GM21717 (cell line): Measurements from ENCODE around the gene FGF14.

Experiments used
- ATAC-seq: cut with Tn5 transposase; IDR thresholded peaks from one replicate; pipeline ENCODE4 v1.9.1; 2021; ENCODE audit warnings: mild to moderate bottlenecking, moderate library complexity; ENCODE audit not compliant: unreplicated experiment

Gene FGF14

DNA sequence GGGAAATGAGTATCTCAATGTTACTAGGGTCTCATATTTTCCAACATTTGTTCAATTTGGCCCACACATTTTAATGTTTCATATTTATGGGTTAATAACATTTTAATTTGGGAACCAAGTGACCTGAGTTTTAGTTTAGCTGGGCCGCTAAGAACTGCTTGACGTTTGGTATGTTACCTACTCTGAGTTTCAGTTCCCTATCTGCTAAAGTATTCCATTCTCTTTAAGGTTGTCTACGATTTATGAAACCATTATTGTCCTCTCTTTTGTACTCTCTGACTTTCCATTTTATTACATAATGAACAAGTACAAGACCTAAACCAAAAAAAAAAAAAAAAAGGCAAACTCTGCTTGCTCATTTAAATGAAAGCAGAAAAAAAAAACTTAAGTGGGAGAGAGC is 89.9 kb downstream of the FGF14 start:
- ATAC-seq, result peak; percentile 81

DNA sequence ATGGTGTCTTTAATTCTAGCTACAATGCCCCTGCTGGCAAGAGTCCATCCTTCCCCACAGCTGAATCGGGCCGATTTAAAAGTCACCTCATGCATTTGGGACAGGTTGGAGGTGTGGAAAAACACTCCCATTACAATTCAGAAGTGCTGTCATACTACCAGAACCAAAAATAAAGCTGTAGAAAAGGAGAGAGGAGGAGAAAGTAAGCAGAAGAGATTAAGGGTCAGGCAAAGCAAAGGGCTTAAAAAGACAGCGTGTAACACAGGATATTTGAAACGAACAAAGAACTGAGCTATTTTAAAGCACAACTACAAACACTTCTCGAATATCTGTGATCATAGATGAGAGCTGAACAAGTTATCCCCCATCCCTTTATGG is 90.4 kb downstream of the FGF14 start:
- ATAC-seq, result no peak

DNA sequence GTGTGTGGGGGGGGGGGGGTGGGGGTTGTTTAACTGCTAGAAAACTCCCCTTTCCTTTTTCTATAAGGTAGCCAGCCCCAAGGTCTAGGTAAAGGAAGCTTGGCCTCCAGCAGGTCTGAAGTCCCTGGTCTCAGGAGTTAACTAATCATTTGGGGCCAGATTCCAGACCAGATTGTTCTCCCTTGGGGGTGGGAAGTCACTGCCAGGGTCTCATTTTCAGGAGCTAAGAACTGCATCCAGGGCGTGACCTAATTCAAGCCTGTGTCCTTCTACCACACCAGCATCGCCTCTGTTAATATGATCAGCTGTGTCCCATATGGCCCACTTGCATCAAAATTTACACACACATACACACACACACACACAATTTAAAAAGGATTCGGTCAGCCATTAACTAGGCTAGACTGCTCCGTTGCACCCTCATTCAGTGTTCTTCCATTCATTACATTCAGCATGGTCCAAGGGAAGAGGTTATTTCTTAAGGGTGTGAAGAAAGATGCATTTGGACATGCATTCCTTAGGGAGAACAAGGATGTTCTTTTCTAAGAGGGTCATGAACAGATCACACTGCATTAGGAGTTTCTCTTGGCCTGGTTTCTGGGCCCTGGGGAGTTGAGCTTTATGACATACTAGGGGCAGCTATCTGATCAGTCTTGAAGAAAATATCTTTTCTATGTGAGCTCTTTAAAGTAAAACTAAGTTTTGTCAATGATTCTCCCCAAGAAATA is 91.0 kb downstream of the FGF14 start:
- ATAC-seq, result no peak

DNA sequence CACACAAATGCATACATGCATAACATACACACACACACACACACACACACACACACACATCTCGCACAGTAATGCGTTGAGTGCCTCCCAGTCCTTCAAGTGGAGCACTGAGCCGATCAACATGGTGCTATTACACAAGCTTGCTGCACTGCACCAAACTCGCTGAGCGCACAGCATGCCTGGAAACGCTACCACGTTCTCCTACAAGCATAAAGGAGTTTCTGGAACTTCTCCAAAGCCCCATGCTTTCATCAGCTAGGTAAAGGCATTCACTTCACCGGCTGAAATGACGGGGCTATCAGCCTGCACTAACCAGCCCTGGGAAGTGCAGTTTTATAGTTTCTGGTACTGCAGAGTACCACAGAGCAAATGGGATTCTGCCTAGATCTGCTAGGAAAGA is 92.7 kb downstream of the FGF14 start:
- no peak for ATAC-seq

DNA sequence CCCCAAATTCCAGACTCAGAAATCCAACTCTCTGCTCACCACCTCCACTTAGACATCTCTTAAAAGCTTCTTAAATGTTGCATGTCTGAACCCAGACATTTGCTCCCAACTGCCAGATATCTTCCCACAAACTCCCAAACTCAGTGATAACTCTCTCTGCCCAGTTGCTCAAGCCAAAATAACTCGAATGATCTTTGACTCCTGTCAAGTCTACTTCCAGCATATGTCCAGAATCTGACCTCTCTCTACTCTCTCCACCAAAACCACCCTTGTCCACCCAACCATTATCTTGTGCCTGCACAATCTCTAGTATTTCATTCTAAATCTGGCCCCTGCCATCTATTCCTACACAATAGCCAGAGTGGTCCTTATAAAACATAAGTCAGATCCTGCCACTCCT is 99.3 kb downstream of the FGF14 start:
- ATAC-seq, result no peak

DNA sequence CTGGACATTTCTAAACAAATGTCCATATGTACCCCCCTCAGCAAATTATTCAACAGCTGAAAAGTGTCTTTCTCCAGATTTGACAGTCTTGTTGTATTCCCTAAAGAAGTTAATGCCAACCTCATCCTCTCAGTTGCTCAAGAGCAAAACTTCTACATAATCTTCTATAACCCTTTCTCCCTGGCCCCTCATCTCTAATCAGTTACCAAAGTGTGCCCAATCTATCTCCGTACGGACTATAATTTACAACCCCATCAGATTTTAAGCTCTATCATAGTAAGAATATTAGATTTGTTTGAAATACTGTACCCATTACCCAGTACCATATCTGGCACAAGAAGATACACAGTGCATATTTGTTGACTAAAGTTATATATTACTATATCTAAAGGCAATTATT is 101.5 kb downstream of the FGF14 start:
- ATAC-seq, result no peak

DNA sequence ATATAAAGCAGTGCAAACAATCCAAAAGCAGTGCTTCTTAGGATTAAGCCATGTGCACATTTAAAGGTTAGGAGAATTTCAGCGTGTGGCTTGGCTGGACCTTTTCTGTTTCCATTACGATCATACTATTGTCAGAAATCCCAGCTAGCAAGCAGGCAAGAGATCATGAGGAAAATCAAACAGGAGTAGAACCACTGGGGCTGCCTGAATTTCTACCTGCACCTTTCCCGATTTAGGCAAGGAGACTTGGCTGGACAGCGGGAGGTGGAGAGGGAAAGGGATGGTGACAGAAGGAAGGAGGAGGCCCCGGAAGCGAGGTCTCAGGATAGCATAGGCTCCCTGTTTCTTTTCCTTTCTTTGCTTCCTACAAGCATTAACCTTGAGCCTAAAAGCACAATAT is 102.5 kb downstream of the FGF14 start:
- no peak for ATAC-seq

DNA sequence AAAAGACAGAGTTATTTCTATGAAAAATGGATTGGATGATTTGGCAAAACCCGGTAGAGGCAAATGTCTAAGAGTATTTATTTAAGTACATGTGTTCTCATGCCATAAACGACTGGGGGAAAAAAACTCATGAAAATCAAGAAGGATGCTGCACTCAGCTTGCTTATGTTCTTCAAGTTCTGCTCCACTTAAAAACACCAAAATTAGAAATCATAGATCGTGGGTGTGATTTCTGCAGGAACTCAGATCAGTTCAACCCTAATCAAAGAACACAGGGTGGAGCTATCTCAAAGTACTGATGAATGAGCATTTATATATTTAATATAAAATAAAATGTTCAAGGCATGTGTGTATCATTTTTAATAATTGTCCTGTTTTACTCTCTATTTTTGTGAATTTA is 103.8 kb downstream of the FGF14 start:
- no peak for ATAC-seq

DNA sequence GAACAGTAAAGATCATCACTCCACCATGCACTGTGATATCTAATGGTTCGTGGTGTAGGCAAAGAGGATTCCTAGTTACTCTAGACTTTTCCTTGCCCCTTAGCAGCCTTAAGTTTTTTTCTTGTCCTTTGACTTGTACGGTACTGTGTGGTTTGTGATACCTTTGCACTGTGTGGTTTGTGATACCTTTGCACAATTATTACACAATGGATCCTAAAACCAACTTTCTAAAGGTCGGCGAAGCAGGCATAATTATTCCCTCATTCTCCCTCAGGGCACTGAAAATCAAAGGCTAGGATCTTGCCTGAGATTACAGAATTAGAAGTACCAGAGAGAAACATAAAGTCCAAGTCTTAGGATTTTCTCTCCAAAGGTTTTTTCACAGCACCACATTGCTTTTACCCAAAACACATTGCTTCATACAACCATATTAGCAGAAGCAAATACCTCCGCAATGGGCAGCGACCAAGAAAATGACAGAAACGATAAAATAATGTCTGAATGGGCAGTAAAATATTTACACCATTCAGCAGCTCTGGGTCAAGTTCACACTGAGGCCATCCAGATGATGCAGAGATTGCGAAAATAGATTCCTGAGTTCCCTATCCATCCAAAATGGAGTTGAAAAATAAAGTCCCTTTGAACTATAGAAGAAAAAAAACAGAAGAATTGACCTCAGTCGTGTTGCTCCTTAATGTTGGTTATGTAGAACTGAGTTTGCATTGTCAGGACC is 106.4 kb downstream of the FGF14 start:
- no peak for ATAC-seq

DNA sequence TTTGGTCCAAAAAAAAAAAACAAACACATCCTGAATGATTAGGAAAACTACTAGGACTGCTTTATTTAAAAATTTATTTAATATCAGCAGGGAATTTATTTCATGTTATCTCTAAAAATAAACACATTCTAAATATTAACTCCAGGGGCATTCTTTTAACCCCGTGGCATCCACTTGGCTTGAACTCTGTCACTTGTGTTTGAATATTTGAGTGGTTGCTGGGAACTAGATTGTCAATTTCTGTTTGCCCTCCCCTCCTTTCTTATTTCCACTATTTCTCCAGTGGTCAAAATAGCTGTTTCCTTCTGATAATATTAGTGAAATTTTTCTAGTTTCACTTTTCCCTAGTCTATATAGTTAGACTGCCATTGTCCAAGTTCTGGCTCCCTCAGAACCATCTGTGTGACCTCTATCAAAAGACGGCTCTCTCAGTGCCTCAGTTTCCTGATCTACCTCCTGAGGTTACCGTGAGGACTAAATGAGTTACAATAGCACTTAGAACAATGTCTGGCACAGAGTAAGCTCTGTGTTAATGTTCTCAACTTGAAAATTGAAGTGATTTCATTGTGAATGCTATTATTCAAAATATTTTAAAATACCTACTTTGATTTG is 107.3 kb downstream of the FGF14 start:
- no peak for ATAC-seq

DNA sequence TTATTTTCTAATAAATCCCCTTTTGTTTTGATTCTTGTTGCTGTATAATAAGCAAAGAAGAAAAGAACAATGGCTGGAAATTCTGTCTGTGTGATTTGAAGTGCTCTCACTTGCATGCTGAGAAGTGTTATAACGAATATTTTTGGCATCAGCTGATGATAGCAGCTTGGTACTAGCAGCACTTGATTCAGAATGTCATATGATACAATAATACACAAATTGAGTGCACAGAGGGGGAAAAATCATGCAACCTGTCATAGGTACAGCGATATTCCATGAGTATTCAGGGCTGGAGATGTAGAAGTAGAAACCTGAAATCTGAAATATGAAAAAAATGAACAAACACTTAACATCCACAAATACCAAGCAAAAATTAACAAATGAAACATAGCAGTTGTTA is 108.1 kb downstream of the FGF14 start:
- ATAC-seq, result no peak

DNA sequence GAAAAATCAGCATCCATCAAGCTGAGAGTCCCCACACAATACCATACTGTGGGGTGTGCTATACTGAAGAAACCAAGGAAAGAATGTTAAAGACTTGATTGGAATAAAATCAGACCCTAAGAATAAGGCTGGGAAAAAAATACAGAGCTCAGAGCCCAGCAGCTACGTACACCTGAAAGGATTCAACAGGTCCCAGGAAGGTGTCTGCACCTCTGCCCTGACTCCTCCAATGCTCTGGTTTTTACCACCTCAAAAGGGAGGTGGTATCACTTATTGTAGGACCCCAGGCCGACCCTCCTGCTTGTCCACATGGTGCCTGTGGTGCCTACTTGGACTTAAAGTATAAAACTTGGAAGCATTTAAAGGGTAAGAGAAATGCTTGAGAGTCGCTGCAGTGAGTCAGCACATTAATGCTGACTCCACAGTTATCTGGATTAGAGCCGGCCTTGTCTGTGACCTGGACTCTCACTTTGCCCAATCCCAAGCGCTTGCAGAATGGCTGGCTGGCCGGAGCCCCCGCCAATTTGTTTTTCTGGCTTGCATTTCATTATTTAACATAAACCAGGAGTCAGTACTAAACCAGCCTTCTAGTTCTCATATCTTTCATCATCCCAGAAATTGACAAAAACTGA is 110.1 kb downstream of the FGF14 start:
- ATAC-seq, result no peak

DNA sequence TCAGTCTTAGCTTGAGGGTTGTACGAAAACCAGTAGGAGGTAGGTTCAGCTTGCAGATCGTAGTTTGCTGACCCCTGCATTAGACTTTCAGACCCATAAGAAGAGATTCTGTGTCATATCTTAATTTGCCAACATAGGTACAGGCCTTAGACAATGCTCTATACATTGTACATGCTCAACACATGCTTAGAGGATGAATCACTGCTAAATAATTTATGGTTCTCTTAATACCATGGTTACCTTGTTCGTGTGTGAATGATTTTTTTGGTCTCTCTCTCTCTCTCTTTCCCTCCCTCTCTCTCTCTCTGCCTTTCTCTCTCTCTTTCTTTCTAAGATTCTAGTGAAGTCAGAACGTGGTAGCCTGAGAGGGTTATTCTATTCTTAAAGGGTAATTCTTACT is 112.2 kb downstream of the FGF14 start:
- ATAC-seq, result no peak

DNA sequence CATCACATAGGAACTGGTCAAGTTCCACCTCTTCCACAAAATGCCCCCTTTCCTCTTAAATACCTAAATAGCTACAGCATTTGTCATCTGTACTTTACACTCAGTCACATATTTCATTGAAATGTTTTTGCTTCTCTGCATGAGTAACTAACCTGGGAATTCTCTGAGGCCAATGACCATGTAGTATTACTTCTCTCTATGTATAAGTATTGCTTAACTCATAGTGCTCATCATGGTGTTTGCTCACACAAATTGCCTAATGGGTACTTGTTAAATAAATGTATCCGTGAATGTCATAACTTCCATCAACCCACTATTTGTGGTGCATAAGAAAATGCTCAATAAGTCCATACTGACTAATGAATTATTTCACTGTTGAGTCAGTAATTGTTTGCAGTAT is 115.5 kb downstream of the FGF14 start:
- no peak for ATAC-seq

DNA sequence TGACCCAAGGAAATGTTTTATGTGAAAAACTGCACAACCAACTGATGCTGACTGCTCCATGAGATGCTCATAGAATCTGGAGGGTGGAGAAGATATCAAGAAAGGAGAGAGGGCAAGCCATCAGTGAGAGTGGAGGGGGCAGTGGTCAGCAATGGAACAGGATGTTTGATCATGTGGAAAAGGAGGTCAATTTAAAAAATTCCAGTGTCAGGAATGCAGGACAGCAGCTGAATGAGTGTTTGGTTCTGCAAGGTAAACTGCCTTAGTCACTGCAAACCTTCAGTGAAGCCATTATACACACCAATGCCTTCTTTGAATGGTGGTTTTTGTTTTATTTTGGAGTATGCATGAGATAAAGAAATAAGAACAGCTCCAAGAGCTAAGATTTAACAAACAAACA is 121.5 kb downstream of the FGF14 start:
- ATAC-seq, result no peak

DNA sequence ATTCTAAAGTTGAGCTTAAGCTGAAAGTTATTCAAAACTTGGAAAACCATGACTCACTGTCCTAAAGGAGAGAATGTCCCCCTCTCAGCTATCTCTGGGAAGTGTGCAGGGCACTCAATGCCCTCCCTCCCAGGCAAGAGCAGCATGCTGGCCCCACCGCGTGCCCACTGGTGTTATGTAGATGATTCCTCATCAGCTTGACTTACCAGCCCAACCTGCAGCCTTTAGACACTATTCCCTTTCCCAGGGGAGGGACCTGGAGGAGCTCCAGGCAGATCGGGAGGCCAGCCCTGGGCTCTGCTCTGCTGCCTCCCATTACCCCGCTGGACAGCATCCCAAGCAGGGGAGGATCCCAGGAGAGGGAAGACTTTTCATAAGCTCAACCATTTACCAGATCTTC is 124.6 kb downstream of the FGF14 start:
- no peak for ATAC-seq

DNA sequence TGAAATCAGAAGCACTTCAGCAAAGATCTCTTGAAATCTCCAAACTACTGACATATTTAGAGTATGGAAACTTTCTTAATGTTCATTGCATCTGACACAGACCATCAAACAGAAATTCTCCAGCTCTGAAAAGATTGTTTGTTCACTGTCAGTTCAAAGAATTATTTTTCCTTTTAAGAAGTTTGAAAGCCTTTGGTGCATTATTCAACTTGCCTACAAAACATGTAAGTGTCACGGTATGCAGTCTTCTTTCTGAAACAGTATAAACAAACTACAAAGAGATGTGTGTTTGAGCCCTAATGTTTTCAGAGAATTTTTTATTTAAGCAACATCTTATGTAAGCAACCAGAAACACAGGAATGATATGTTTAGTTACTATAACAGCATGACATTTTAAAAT is 125.4 kb downstream of the FGF14 start:
- no peak for ATAC-seq

DNA sequence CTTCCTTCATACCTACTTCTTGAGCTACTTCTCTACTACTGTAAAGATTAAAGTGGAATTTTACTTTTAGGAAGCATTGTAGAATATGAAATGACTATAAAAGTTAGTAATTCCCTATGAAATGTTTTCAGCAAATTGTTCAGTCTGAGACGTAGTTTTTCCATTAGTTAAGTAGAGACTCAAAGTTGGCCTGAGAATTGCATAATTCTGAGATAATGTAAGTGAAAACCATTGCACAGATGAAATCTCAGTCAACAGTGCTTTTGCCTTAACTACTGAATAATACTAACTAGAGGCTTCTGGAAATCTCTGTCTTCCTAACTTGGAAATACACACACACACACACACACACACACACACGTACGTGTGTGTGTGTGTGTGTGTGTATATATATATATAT is 125.9 kb downstream of the FGF14 start:
- ATAC-seq, result no peak

DNA sequence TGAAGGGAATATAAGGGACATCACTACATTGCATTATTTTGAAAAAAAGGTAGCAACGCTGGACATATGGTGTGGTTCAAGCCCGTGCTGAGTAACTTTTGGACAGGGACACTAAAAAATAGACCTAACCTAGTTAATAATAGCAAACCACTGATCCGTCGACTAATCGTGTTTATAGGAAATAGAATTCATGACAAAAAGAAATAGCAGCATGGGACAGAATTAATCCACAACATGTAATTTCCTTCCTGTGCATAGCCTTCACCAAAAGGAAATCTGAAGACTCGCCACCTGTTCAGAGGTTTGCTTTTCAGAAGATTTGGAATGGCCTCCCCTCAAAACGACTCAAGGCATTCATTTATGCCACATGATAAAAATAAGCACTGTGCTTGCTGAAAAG is 128.7 kb downstream of the FGF14 start:
- ATAC-seq, result no peak

DNA sequence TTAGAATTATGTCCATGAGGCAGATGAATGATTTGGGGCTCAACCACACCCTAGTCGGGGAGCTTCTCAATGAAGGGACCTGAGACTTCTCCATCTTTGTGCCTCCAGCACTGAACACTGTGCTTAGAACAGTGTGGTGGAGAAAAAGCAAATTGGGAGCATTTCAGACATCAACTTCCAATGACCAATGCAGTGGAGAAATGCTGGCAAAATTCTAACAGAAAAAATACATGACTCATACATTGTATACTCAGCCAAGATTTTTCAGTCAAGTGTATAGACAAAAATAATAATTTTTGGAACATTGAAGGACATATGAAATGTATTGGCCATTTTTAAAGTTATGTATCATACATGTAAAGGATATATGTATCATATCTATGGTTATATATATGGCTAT is 134.7 kb downstream of the FGF14 start:
- no peak for ATAC-seq

DNA sequence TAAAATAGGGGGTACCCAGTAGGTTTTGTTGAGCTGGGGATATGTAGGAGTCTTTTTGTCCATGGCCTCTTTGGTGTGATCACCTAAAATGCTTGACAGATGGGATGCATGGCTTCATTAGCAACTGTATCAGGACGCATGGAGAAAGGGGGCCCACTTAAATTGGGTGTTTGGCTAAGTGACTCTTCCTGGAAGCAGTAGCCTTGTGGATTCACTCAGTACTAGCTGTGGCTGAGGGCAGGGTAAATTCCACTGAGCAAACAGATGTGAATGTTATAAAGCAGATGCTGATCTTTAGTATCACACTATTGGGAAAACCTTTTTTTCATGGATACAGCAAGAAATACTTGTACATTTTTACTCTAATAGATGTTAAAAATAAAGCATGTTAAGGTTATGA is 140.0 kb downstream of the FGF14 start:
- no peak for ATAC-seq

DNA sequence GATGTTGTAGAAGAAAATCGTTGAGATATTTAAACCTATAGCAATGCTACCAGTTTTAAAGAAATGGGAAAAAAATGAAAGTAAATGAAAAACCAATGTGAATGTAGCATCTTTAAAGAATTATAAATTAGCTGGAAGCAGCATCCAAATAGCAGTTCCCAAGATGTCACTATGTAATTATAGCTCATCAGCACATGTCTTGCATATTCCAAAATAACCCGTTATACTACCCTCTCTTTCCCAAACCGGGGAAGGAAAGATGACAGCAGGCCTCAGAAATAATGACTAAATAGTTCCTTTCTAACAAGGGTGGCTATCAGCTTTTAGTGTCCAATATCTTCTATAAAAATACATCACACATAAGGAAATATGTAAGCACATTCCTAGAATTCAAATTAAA is 140.5 kb downstream of the FGF14 start:
- ATAC-seq, result no peak
